Calu3 (cell line): ENCODE data around the gene SH2B3. TPM values are rescaled to one million over a fixed set of nuclear protein-coding genes. Genes with fewer than 3 reads are reported as not detected.
"Not testable (repeated sequence)": the region's sequence is repeated elsewhere in the genome, so short reads cannot be mapped to it uniquely, and the experiment has no call there.

Experiments
- BruUV-seq: library from RNA; stranded (reverse); fragments of 400-500 nt; replicated peaks from 2 replicates; lab custom pipeline; 2021; lab: Mats Ljungman, UMichigan
- CTCF ChIA-PET: fragments of 300-600 bp; sonication (Branson Sonifier 250); formaldehyde crosslinking; loops from one replicate; lab custom pipeline; 2022; ENCODE audit warnings: antibody characterized with exemption; lab: Charles Lee
- DNase-seq: peaks from one replicate; pipeline ENCODE4 v3.0.0; 2022
- H3K27ac Mint-ChIP-seq: one replicate; pipeline ENCODE4 v1.8.0; 2022; ENCODE audit warnings: mixed read lengths; ENCODE audit not compliant: unreplicated experiment
- H3K27me3 Mint-ChIP-seq: one replicate; pipeline ENCODE4 v1.8.0; 2022; ENCODE audit warnings: mixed read lengths; ENCODE audit not compliant: unreplicated experiment
- H3K36me3 Mint-ChIP-seq: one replicate; pipeline ENCODE4 v1.8.0; 2022; ENCODE audit warnings: mild to moderate bottlenecking, moderate library complexity, mixed read lengths; ENCODE audit not compliant: insufficient read depth, unreplicated experiment
- H3K4me1 Mint-ChIP-seq: one replicate; pipeline ENCODE4 v1.8.0; 2022; ENCODE audit warnings: mild to moderate bottlenecking, low read depth, mixed read lengths; ENCODE audit not compliant: unreplicated experiment
- H3K4me3 Mint-ChIP-seq: one replicate; pipeline ENCODE4 v1.8.0; 2022; ENCODE audit warnings: mild to moderate bottlenecking, low read depth, moderate library complexity, mixed read lengths; ENCODE audit not compliant: unreplicated experiment
- H3K9me3 Mint-ChIP-seq: one replicate; pipeline ENCODE4 v1.8.0; 2022; ENCODE audit warnings: low read depth, mixed read lengths; ENCODE audit not compliant: unreplicated experiment
- CTCF ChIP-seq: fragments of 200-600 bp; IDR thresholded peaks from one replicate; pipeline ENCODE4 v1.8.0; 2022; ENCODE audit warnings: antibody characterized with exemption; ENCODE audit not compliant: unreplicated experiment
- intact Hi-C: fragments of 100-400 bp; cut with micrococcal nuclease; formaldehyde crosslinking; loops from one replicate; pipeline ENCODE4 v1.10.0; 2022; ENCODE audit not compliant: unreplicated experiment
- total RNA-seq: library from RNA; stranded (reverse); gene quantifications from 2 replicates; pipeline ENCODE4 v1.2.3, GENCODE V29; 2022

SH2B3 gene
- total RNA-seq, 1 experiment from 2014 or later, result 14.3 TPM

GRCh38 chr12:111394480-111394879 is 11.2 kb upstream of the SH2B3 start:
- H3K4me3 Mint-ChIP-seq, result no peak overlapping the region
- no TSS peak for BruUV-seq
- TF ChIP-seq CTCF, result no peak
- H3K27me3 Mint-ChIP-seq, result no peaks in the 10 kb centered on the region
- peaks cover 5% of the 10 kb centered on the region for H3K36me3 Mint-ChIP-seq
- intact Hi-C loops, result no loop called here
- no peaks in the 10 kb centered on the region for H3K9me3 Mint-ChIP-seq
- CTCF ChIA-PET, result no interaction called here
- no peak overlapping the region for H3K27ac Mint-ChIP-seq
- DNase-seq, result no peak
- peaks cover 25% of the 10 kb centered on the region for H3K4me1 Mint-ChIP-seq

GRCh38 chr12:111395336-111396187 is 10.2 kb upstream of the SH2B3 start:
- CTCF ChIA-PET, result interaction anchor here (0.7 to 2.1 kb wide), 5 partner anchors 27 to 65 kb away, joined by 3 to 52 read pairs (median 7); partner anchors contain the start of gene PHETA1
- TF ChIP-seq CTCF, result no peak
- H3K27ac Mint-ChIP-seq, result no peak overlapping the region
- H3K4me3 Mint-ChIP-seq, result no peak overlapping the region
- H3K36me3 Mint-ChIP-seq, result peaks cover 5% of the 10 kb centered on the region
- H3K9me3 Mint-ChIP-seq, result no peaks in the 10 kb centered on the region
- H3K27me3 Mint-ChIP-seq, result no peaks in the 10 kb centered on the region
- DNase-seq, result no peak
- H3K4me1 Mint-ChIP-seq, result peaks cover 30% of the 10 kb centered on the region
- BruUV-seq, result no TSS peak
- intact Hi-C loops, result no loop called here

GRCh38 chr12:111396271-111396670 is 9.5 kb upstream of the SH2B3 start:
- CTCF ChIA-PET, result interaction anchor here (0.6 to 2.1 kb wide), 8 partner anchors 9 to 134 kb away, joined by 3 to 52 read pairs (median 6); partner anchors contain the start of gene SH2B3
- H3K4me1 Mint-ChIP-seq, result peaks cover 35% of the 10 kb centered on the region
- H3K4me3 Mint-ChIP-seq, DNase-seq, intact Hi-C loops, H3K27ac Mint-ChIP-seq, H3K27me3 Mint-ChIP-seq, H3K36me3 Mint-ChIP-seq, BruUV-seq, H3K9me3 Mint-ChIP-seq: not testable (repeated sequence)

- peak overlapping the region; percentile 68 for H3K27ac Mint-ChIP-seq
- DNase-seq, result peak; percentile 97
- intact Hi-C loops, result loop anchor here (1.0 kb wide), 2 partner anchors 41 to 54 kb away; no protein-coding TSS in a partner anchor
- peaks cover 5% of the 10 kb centered on the region for H3K36me3 Mint-ChIP-seq
- H3K4me1 Mint-ChIP-seq, result peaks cover 35% of the 10 kb centered on the region
- BruUV-seq, result no TSS peak
- no peaks in the 10 kb centered on the region for H3K27me3 Mint-ChIP-seq
- H3K9me3 Mint-ChIP-seq, result no peaks in the 10 kb centered on the region
- TF ChIP-seq CTCF, result peak; percentile 100
- peak overlapping the region; percentile 48 for H3K4me3 Mint-ChIP-seq
- CTCF ChIA-PET, result interaction anchor here (0.6 to 2.1 kb wide), 21 partner anchors 8 to 735 kb away, joined by 3 to 52 read pairs (median 4); partner anchors contain the start of genes PHETA1 and SH2B3
These were observed 8.8 kb upstream of the SH2B3 start for GRCh38 chr12:111396726-111397445.
